KBM-7 (cell line): ENCODE measurements around the gene FXYD5.
"Not testable (repeated sequence)": the region's sequence is repeated elsewhere in the genome, so short reads cannot be mapped to it uniquely, and the experiment has no call there.

Experiments
- DNase-seq: peaks from one replicate; pipeline ENCODE4 v3.0.0-alpha.2; 2015
- in situ Hi-C: fragments of 300-500 bp; cut with MboI; formaldehyde crosslinking; loops from 2 replicates; pipeline ENCODE4 v1.14.3; 2020; ENCODE audit warnings: low sequenced_read_pairs, low pct_unique_long_range_greater_than_20kb, mixed read lengths

The FXYD5 gene

GRCh38 chr19:35119091-35119490 lies 35.4 kb upstream of the FXYD5 start:
- in situ Hi-C loops = no loop called here
- DNase-seq = no peak

DNA sequence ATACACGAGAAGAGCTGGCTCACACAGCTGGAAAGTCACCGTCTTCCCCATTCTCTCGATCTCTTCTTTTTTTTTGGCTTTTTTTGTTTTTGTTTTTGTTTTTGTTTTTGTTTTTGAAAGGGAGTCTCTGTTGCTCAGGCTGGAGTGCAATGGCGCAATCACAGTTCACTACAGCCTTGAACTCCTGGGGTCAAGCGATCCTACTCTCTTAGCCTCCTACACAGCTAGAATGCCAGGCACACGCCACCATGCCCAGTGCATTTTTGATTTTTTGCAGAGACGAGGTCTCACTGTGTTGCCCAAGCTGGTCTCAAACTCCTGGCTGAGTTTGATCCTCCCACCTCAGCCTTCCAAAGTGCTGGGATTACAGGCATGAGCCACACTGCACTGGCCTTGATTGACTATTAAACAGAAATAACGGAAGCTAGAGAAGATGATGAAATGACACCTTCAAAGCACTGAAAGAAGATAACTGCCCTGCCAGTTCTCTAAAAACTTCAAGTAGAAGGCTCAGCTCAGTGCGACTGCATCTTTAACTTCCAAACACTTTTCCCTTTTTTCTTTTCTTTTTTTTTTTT lies 34.9 kb upstream of the FXYD5 start:
- DNase-seq = no peak
- in situ Hi-C loops = no loop called here

DNA sequence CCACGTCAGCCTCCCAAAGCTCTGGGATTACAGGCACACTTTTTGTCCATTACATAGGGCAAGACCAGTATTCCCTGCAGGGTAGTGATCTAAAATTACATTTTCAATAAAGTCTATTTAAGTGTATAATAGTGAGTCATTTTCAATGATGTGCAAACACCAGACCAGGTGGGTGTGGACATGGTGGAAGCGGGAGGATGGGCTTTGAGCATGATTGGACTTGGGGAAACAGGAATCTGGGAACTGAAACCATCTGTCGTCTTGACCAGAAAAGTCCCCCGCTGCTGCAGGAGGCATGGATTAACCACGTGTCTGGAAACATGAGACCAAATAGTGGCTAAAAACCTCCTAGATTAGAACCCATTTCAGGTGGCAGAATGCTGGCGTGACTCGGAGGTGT lies 34.0 kb upstream of the FXYD5 start:
- in situ Hi-C loops = no loop called here

DNA sequence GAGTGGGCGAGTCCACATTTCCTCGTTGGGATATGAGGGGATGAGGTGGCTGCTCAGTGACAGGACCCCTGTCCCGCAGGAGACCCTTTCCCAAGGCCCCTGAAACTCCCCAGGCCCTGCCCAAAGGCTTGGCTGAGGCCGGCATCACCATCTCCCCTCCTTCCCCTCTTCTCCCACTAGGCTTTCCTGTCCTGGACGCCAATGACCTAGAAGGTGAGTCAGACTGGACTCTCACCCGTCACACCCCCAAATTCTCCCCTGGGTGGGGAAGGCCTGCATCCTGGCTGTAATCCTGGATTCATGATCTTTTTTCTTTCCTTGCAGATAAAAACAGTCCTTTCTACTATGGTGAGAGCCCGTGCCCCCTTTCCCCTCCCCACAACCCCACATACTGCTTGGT lies 33.6 kb upstream of the FXYD5 start:
- in situ Hi-C loops = no loop called here
- no peak for DNase-seq

More for the DNA sequence above, 34.0 kb upstream of the FXYD5 start:
- no peak for DNase-seq

GRCh38 chr19:35122687-35123551 lies 31.6 kb upstream of the FXYD5 start:
- in situ Hi-C loops = no loop called here

DNA sequence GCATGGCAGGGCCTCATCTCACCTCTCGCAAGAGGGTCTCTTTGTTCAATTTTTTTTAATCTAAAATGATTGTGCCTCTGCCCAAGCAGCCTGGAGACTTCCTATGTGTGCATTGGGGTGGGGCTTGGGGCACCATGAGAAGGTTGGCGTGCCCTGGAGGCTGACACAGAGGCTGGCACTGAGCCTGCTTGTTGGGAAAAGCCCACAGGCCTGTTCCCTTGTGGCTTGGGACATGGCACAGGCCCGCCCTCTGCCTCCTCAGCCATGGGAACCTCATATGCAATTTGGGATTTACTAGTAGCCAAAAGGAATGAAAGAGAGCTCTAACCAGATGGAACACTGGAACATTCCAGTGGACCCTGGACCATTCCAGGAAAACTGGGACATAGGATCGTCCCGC lies 31.0 kb upstream of the FXYD5 start:
- in situ Hi-C loops = no loop called here
- no peak for DNase-seq

More at GRCh38 chr19:35122687-35123551, 31.6 kb upstream of the FXYD5 start:
- no peak for DNase-seq

- in situ Hi-C loops = no loop called here
These were observed 30.2 kb upstream of the FXYD5 start for GRCh38 chr19:35124098-35125060.

GRCh38 chr19:35125270-35125717 lies 29.2 kb upstream of the FXYD5 start:
- no peak for DNase-seq
- in situ Hi-C loops = no loop called here

More at GRCh38 chr19:35124098-35125060, 30.2 kb upstream of the FXYD5 start:
- DNase-seq = no peak

- no peak for DNase-seq
- in situ Hi-C loops = no loop called here
These were observed 28.5 kb upstream of the FXYD5 start for GRCh38 chr19:35125749-35126623.

GRCh38 chr19:35126624-35126959 lies 27.9 kb upstream of the FXYD5 start:
- no peak for DNase-seq
- in situ Hi-C loops = no loop called here

DNA sequence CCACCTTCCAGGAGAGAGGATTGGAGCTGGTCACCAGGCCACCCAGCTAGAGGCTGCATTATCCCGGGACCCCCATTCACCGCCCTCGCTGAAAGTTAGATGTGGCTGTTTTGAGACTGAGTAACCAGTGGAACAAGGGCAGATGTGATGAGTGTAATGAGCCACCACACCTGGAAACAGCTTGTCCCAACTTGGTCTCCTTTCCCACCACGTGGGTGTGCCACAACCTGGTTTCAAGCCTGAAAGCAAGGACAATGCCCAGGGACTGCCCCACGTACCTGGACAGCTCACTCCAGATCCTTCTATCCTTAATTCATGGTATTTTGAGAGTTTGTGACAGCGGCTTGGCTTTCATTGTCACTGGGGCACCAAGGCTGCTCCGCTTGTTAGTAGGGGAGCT lies 26.7 kb upstream of the FXYD5 start:
- DNase-seq = no peak
- in situ Hi-C loops = no loop called here

GRCh38 chr19:35128398-35129057 lies 26.0 kb upstream of the FXYD5 start:
- DNase-seq = no peak
- in situ Hi-C loops = no loop called here

- DNase-seq, in situ Hi-C loops: not testable (repeated sequence)
These were observed 24.7 kb upstream of the FXYD5 start for GRCh38 chr19:35129724-35130274.

DNA sequence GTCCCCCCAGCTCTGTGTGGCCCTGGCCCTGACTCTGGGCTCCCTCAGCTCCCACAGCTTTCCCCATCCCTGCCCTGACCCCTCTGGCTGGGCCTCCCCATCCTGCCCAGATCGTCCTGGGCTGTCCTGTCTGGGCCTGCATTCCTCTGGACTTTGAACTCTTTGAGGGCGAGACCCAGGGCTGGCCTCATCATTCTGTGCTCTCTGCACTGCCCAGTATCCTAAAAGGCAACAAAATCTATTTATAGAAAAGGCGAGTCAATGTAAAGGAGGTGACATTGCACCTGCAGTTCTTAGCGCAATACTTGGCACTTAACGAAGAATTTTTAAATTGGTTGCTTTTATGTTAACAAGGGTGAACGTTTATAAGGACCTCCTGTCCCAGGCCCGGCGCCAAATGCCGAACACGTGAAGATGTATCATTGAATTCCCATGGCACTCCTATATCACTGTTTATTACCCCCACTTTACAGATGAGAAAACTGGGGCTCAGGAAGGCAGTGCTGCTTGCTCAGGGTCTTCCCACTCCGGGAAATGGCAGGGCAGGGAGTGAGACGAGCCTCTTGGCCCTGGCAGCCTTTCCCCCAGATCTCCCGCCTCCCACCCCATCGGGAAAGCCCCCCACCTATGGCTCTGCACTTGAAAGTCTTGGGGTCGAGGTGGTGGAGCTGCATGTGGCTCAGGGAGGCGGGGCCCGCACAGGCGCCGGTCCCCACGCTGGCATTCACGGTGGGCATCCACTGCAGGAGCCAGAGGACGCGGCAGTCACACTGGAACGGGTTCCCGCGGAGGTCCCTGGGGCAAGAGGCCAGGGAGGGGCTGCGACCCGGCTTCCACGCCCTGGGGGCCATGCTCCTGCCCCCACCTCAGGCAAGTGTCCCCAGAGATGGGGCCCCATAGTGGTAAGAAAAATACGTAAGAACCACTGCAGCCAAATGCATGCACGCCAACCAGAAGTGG lies 23.5 kb upstream of the FXYD5 start:
- no peak for DNase-seq
- in situ Hi-C loops = no loop called here

DNA sequence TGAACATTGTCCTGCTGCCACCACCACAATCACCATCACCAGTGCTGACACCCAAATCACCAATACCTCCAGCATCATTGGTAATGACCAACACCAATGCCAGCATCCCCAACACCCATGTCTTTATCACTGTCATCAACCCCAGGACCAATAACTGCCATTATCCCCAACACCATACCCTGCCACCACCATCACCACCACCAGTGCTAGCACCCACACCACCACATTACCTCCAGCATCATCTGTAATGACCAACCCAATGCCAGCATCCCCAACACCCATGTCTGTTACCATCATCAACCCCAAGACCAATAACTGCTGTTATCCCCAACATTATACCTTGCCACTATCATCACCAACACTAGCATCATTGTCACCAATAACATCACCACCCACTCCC lies 22.3 kb upstream of the FXYD5 start:
- in situ Hi-C loops = no loop called here
- DNase-seq = no peak

GRCh38 chr19:35133826-35134225 lies 20.7 kb upstream of the FXYD5 start:
- in situ Hi-C loops = no loop called here
- no peak for DNase-seq
